ENCODE measurements around the gene WDR88. TPM values are rescaled to one million over a fixed set of nuclear protein-coding genes. Genes with fewer than 3 reads are reported as not detected.

The WDR88 gene
- polyA plus RNA-seq, 3 donors, result not detected

DNA sequence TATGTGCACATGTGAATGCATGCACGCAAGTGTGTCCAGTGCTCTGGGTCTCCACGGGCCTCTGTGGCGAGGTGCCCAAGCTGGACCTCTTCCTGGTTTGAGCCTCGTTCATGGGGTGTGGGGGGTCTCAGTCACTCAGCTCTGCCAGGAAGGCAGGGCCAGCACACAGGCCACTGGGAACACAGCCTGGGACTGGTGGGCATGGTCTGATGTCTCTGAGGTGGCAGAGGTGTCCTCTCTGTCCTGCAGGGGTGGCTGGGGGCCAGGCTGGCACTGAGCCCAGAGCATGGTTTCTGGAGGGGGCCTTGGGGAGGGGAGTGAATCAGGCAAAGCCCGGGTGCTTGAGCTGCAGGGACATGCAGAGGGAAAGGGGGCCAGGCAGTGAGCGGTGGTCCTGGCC lies 71.6 kb downstream of the WDR88 start:
- no peak overlapping the region for H3K4me3 ChIP-seq (replicated peaks in 1 of 3; ENCODE audit: low read depth in 2 of 3, low read length in 3 of 3)
- H2AFZ ChIP-seq (ENCODE audit: insufficient read depth, low read depth, low read length, poor library complexity, severe bottlenecking), result no peak overlapping the region
- Mint-ChIP-seq H3K9me3 (peaks cover 0 to 2% (median 0%) of the 10 kb centered on the region in 7 donors), H3K27me3 (ENCODE audit: low read depth in 3 of 3) (no peaks in the 10 kb centered on the region), H3K27ac (no peak overlapping the region), H3K4me1 (peaks cover 33% of the 10 kb centered on the region), H3K36me3 (peaks cover 28 to 61% of the 10 kb centered on the region in 2 donors), H3K4me3 (no peak overlapping the region)
- no peak overlapping the region for H3K27ac ChIP-seq (ENCODE audit: low read depth in 1 of 2, low read length in 2 of 2)
- peaks cover 32 to 37% of the 10 kb centered on the region in 2 donors for H3K4me1 ChIP-seq (ENCODE audit: control insufficient read depth in 1 of 2, insufficient read depth in 2 of 2, low read length in 2 of 2)
- peaks cover 9% of the 10 kb centered on the region for H4K20me1 ChIP-seq (ENCODE audit: insufficient read depth, low read length)
- no peak overlapping the region for H3K4me2 ChIP-seq (replicated peaks; ENCODE audit: extremely low read depth, low read length, poor library complexity, severe bottlenecking)
- TF ChIP-seq, protein P1, sequence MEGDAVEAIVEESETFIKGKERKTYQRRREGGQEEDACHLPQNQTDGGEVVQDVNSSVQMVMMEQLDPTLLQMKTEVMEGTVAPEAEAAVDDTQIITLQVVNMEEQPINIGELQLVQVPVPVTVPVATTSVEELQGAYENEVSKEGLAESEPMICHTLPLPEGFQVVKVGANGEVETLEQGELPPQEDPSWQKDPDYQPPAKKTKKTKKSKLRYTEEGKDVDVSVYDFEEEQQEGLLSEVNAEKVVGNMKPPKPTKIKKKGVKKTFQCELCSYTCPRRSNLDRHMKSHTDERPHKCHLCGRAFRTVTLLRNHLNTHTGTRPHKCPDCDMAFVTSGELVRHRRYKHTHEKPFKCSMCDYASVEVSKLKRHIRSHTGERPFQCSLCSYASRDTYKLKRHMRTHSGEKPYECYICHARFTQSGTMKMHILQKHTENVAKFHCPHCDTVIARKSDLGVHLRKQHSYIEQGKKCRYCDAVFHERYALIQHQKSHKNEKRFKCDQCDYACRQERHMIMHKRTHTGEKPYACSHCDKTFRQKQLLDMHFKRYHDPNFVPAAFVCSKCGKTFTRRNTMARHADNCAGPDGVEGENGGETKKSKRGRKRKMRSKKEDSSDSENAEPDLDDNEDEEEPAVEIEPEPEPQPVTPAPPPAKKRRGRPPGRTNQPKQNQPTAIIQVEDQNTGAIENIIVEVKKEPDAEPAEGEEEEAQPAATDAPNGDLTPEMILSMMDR (IDR thresholded peaks at IDR 0.05), result no peak
- H3K79me2 ChIP-seq (ENCODE audit: insufficient read depth, low read length), result peaks cover 24% of the 10 kb centered on the region
- no peak for DNase-seq
- peaks cover 49 to 63% of the 10 kb centered on the region in 2 donors for H3K36me3 ChIP-seq (replicated peaks in 1 of 2; ENCODE audit: control insufficient read depth in 1 of 2, insufficient read depth in 2 of 2, low read length in 2 of 2)
- no peak overlapping the region for H3K9ac ChIP-seq (ENCODE audit: insufficient read depth, low read length, poor library complexity, severe bottlenecking)
- 87% methylated on average over 6 of the region's 6 CpGs for WGBS (ENCODE audit: insufficient coverage)
- intact Hi-C loops (cut with micrococcal nuclease), result no loop called here
- H3K27me3 ChIP-seq (ENCODE audit: control insufficient read depth in 2 of 2, insufficient read depth in 2 of 2, low read length in 2 of 2), result no peaks in the 10 kb centered on the region
- H3K9me3 ChIP-seq (replicated peaks in 1 of 2; ENCODE audit: control insufficient read depth in 1 of 2, insufficient read depth in 1 of 2, low read length in 2 of 2), result no peaks in the 10 kb centered on the region

GRCh38 chr19:33204136-33204973 lies 72.4 kb downstream of the WDR88 start:
- TF ChIP-seq, protein P1 (IDR thresholded peaks at IDR 0.05), result no peak
- Histone ChIP-seq H3K79me2 (ENCODE audit: insufficient read depth, low read length) (peaks cover 23% of the 10 kb centered on the region), H3K9ac (ENCODE audit: insufficient read depth, low read length, poor library complexity, severe bottlenecking) (no peak overlapping the region), H3K27ac (ENCODE audit: low read depth in 1 of 2, low read length in 2 of 2) (no peak overlapping the region), H3K4me1 (ENCODE audit: control insufficient read depth in 1 of 2, insufficient read depth in 2 of 2, low read length in 2 of 2) (peaks cover 28 to 29% of the 10 kb centered on the region in 2 donors), H3K4me3 (replicated peaks in 1 of 3; ENCODE audit: low read depth in 2 of 3, low read length in 3 of 3) (no peak overlapping the region), H3K9me3 (replicated peaks in 1 of 2; ENCODE audit: control insufficient read depth in 1 of 2, insufficient read depth in 1 of 2, low read length in 2 of 2) (no peaks in the 10 kb centered on the region), H2AFZ (ENCODE audit: insufficient read depth, low read depth, low read length, poor library complexity, severe bottlenecking) (no peak overlapping the region), H3K27me3 (ENCODE audit: control insufficient read depth in 2 of 2, insufficient read depth in 2 of 2, low read length in 2 of 2) (no peaks in the 10 kb centered on the region), H4K20me1 (ENCODE audit: insufficient read depth, low read length) (peaks cover 9% of the 10 kb centered on the region), H3K4me2 (replicated peaks; ENCODE audit: extremely low read depth, low read length, poor library complexity, severe bottlenecking) (no peak overlapping the region), H3K36me3 (replicated peaks in 1 of 2; ENCODE audit: control insufficient read depth in 1 of 2, insufficient read depth in 2 of 2, low read length in 2 of 2) (peaks cover 47 to 61% of the 10 kb centered on the region in 2 donors)
- Mint-ChIP-seq H3K4me3 (no peak overlapping the region), H3K4me1 (peaks cover 28% of the 10 kb centered on the region), H3K36me3 (peaks cover 24 to 59% of the 10 kb centered on the region in 2 donors), H3K9me3 (peaks cover 0 to 2% (median 0%) of the 10 kb centered on the region in 7 donors), H3K27me3 (ENCODE audit: low read depth in 3 of 3) (no peaks in the 10 kb centered on the region), H3K27ac (no peak overlapping the region)
- no peak for DNase-seq
- intact Hi-C loops (cut with micrococcal nuclease), result no loop called here
- WGBS (ENCODE audit: insufficient coverage), result 92% methylated on average over 31 of the region's 32 CpGs
